H9 (cell line): ENCODE results near the gene SRXN1. TPM values are rescaled to one million over a fixed set of nuclear protein-coding genes. Genes with fewer than 3 reads are reported as not detected.

ENCODE experiments used
- DNase-seq: peaks from one replicate; pipeline ENCODE4 v3.0.0-alpha.2; 2017
- H2AFZ ChIP-seq: one replicate; pipeline ENCODE4 v1.6.1; 2013; ENCODE audit warnings: mild to moderate bottlenecking, low read length, control low read depth, moderate library complexity
- H2AK5ac ChIP-seq: 2 replicates; pipeline ENCODE4 v1.6.1; 2013; ENCODE audit warnings: low read length, control low read depth, mixed read lengths; ENCODE audit not compliant: insufficient read length
- H2BK120ac ChIP-seq: one replicate; pipeline ENCODE4 v1.6.1; 2013; ENCODE audit warnings: low read depth, mild to moderate bottlenecking, low read length, control low read depth, inconsistent platforms; ENCODE audit not compliant: poor library complexity, severe bottlenecking
- H2BK12ac ChIP-seq: 2 replicates; pipeline ENCODE4 v1.6.1; 2013; ENCODE audit warnings: low read length, control low read depth, mixed read lengths, low read depth; ENCODE audit not compliant: insufficient read length
- H2BK15ac ChIP-seq: 2 replicates; pipeline ENCODE4 v1.6.1; 2013; ENCODE audit warnings: low read depth, low read length, control low read depth
- H2BK20ac ChIP-seq: one replicate; pipeline ENCODE4 v1.6.1; 2013; ENCODE audit warnings: low read depth, mild to moderate bottlenecking, low read length, control low read depth, inconsistent platforms; ENCODE audit not compliant: poor library complexity, severe bottlenecking
- H2BK5ac ChIP-seq: 2 replicates; pipeline ENCODE4 v1.6.1; 2013; ENCODE audit warnings: low read length, control low read depth, mixed read lengths; ENCODE audit not compliant: insufficient read length
- H3K14ac ChIP-seq: 2 replicates; pipeline ENCODE4 v1.6.1; 2013; ENCODE audit warnings: low read length, control low read depth; ENCODE audit not compliant: insufficient read depth
- H3K18ac ChIP-seq: 2 replicates; pipeline ENCODE4 v1.6.1; 2013; ENCODE audit warnings: low read depth, mild to moderate bottlenecking, mixed read lengths, low read length, control low read depth; ENCODE audit not compliant: insufficient read length
- H3K23ac ChIP-seq: 2 replicates; pipeline ENCODE4 v1.6.1; 2013; ENCODE audit warnings: low read length, control low read depth, mixed read lengths, low read depth; ENCODE audit not compliant: insufficient read length
- H3K23me2 ChIP-seq: 2 replicates; pipeline ENCODE4 v1.6.1; 2013; ENCODE audit warnings: low read depth, mild to moderate bottlenecking, mixed read lengths, low read length, control low read depth; ENCODE audit not compliant: insufficient read length, poor library complexity, severe bottlenecking
- H3K27ac ChIP-seq: 2 replicates; pipeline ENCODE4 v1.5.1; 2013; ENCODE audit warnings: low read length, control low read depth, mixed read lengths, low read depth; ENCODE audit not compliant: insufficient read length
- H3K27me3 ChIP-seq: 2 replicates; pipeline ENCODE4 v1.6.1; 2013; ENCODE audit warnings: low read length, control low read depth, inconsistent platforms; ENCODE audit not compliant: insufficient read depth
- H3K4ac ChIP-seq: 2 replicates; pipeline ENCODE4 v1.6.1; 2013; ENCODE audit warnings: low read depth, mild to moderate bottlenecking, control low read depth, inconsistent platforms, low read length, moderate library complexity
- H3K4me1 ChIP-seq: 2 replicates; pipeline ENCODE4 v1.6.1; 2013; ENCODE audit warnings: low read length, control low read depth, inconsistent platforms; ENCODE audit not compliant: insufficient read depth
- H3K4me2 ChIP-seq: 2 replicates; pipeline ENCODE4 v1.6.1; 2013; ENCODE audit warnings: low read length, control low read depth, mixed read lengths; ENCODE audit not compliant: insufficient read length, insufficient read depth
- H3K56ac ChIP-seq: 2 replicates; pipeline ENCODE4 v1.6.1; 2013; ENCODE audit warnings: low read depth, mild to moderate bottlenecking, mixed read lengths, low read length, control low read depth; ENCODE audit not compliant: insufficient read length
- H3K79me1 ChIP-seq: 2 replicates; pipeline ENCODE4 v1.6.1; 2013; ENCODE audit warnings: low read depth, mild to moderate bottlenecking, moderate library complexity, low read length, control low read depth, inconsistent platforms; ENCODE audit not compliant: insufficient read depth, poor library complexity, severe bottlenecking
- H3K79me2 ChIP-seq: 2 replicates; pipeline ENCODE4 v1.6.1; 2013; ENCODE audit warnings: low read length, control low read depth, inconsistent platforms; ENCODE audit not compliant: insufficient read depth
- H3K9ac ChIP-seq: 2 replicates; pipeline ENCODE4 v1.6.1; 2013; ENCODE audit warnings: low read length, control low read depth, mixed read lengths; ENCODE audit not compliant: insufficient read length; ENCODE audit errors: extremely low read depth
- H3K9me3 ChIP-seq: one replicate; pipeline ENCODE4 v1.6.1; 2013; ENCODE audit warnings: low read depth, low read length, inconsistent platforms; ENCODE audit not compliant: control insufficient read depth
- H3T11ph ChIP-seq: one replicate; pipeline ENCODE4 v1.6.1; 2013; ENCODE audit warnings: mild to moderate bottlenecking, low read length, control low read depth, inconsistent platforms
- H4K20me1 ChIP-seq: one replicate; pipeline ENCODE4 v1.6.1; 2013; ENCODE audit not compliant: control insufficient read depth, insufficient read length, insufficient read depth
- H4K5ac ChIP-seq: 2 replicates; pipeline ENCODE4 v1.6.1; 2013; ENCODE audit warnings: low read depth, mild to moderate bottlenecking, mixed read lengths, low read length, control low read depth; ENCODE audit not compliant: insufficient read length
- H4K8ac ChIP-seq: replicated peaks from 2 replicates; pipeline ENCODE4 v1.6.1; 2013; ENCODE audit warnings: low read length, control low read depth, mixed read lengths, low read depth; ENCODE audit not compliant: insufficient read length
- H4K91ac ChIP-seq: 2 replicates; pipeline ENCODE4 v1.6.1; 2013; ENCODE audit warnings: low read depth, mild to moderate bottlenecking, moderate library complexity, mixed read lengths, low read length, control low read depth; ENCODE audit not compliant: insufficient read length
- H3K27ac Mint-ChIP-seq, 3 experiments: 2 replicates in 2 of 3; 3 replicates in 1 of 3; pipeline ENCODE4 v1.8.0; 2020 to 2021; ENCODE audit warnings: mixed read lengths in 3 of 3, mild to moderate bottlenecking in 1 of 3, moderate library complexity in 1 of 3
- H3K27me3 Mint-ChIP-seq: 2 replicates; pipeline ENCODE4 v1.8.0; 2021; ENCODE audit warnings: low read depth, mild to moderate bottlenecking, moderate library complexity, mixed read lengths
- H3K36me3 Mint-ChIP-seq, 3 experiments: 2 replicates in 2 of 3; 3 replicates in 1 of 3; pipeline ENCODE4 v1.8.0; 2020 to 2021; ENCODE audit warnings: low read depth in 3 of 3, mixed read lengths in 3 of 3; ENCODE audit not compliant: insufficient read depth in 1 of 3
- H3K4me1 Mint-ChIP-seq, 2 experiments: 2 replicates each; pipeline ENCODE4 v1.8.0; 2020; ENCODE audit warnings: mixed read lengths in 2 of 2
- H3K4me3 Mint-ChIP-seq, 2 experiments: 2 replicates in 1 of 2; 3 replicates in 1 of 2; pipeline ENCODE4 v1.8.0; 2020 to 2021; ENCODE audit warnings: mild to moderate bottlenecking in 2 of 2, mixed read lengths in 2 of 2, moderate library complexity in 1 of 2
- H3K9me3 Mint-ChIP-seq, 2 experiments: 2 replicates in 1 of 2; 3 replicates in 1 of 2; pipeline ENCODE4 v1.8.0; 2020; ENCODE audit warnings: mild to moderate bottlenecking in 2 of 2, mixed read lengths in 2 of 2, moderate library complexity in 1 of 2
- CTCF ChIP-seq: fragments of 200-600 bp; sonication (generic); conservative IDR thresholded peaks from 3 replicates; pipeline ENCODE4 v1.8.0; 2021; ENCODE audit warnings: antibody characterized with exemption, mild to moderate bottlenecking
- WGBS: extraction: QIAGEN DNeasy Blood & Tissue Kit; methylation state at CpG from one replicate; pipeline ENCODE4 v1.1.7; 2013; ENCODE audit warnings: missing lambda C conversion rate, low lambda C conversion rate, mixed read lengths; ENCODE audit not compliant: insufficient read length; ENCODE audit errors: extremely low coverage; 5-methylcytosine and 5-hydroxymethylcytosine counted together
- total RNA-seq: library from RNA; stranded (reverse); gene quantifications from 2 replicates; pipeline ENCODE4 v1.2.1, GENCODE V29; 2021

SRXN1 gene
- total RNA-seq, 1 experiment from 2014 or later: 25.7 TPM

GRCh38 chr20:669573-669972 is 16.6 kb upstream of the SRXN1 start:
- H4K91ac ChIP-seq: no peak overlapping the region
- H3K9me3 ChIP-seq: no peaks in the 10 kb centered on the region
- H4K5ac ChIP-seq: no peak overlapping the region
- no peak overlapping the region for H3K4ac ChIP-seq
- no peak overlapping the region for H2BK15ac ChIP-seq
- no peaks in the 10 kb centered on the region for H3K79me1 ChIP-seq
- H3K27ac ChIP-seq: no peak overlapping the region
- no peak overlapping the region for H3K18ac ChIP-seq
- H3K27me3 ChIP-seq: peaks cover 2% of the 10 kb centered on the region; the same call in 1 of the 2 replicates
- no peak overlapping the region for H3K4me2 ChIP-seq
- no peak overlapping the region for H3T11ph ChIP-seq
- H3K36me3 Mint-ChIP-seq: no peaks in the 10 kb centered on the region; a peak in 1 of 7 replicates
- H3K4me3 Mint-ChIP-seq: no peak overlapping the region
- H3K4me1 Mint-ChIP-seq: peaks cover 31 to 77% of the 10 kb centered on the region in 2 experiments
- no peak overlapping the region for H3K9ac ChIP-seq
- peaks cover 26% of the 10 kb centered on the region for H3K27me3 Mint-ChIP-seq
- no peak overlapping the region for H2AFZ ChIP-seq
- no peak overlapping the region for H2AK5ac ChIP-seq
- H3K9me3 Mint-ChIP-seq: no peaks in the 10 kb centered on the region; a peak in 1 of 5 replicates
- H2BK12ac ChIP-seq: no peak overlapping the region
- no peak overlapping the region for H2BK5ac ChIP-seq
- WGBS: no CpG with 5 or more reads among the region's 7 CpGs
- no peak overlapping the region for H3K23ac ChIP-seq
- no peak overlapping the region for H3K56ac ChIP-seq
- no peaks in the 10 kb centered on the region for H3K79me2 ChIP-seq
- peaks cover 7% of the 10 kb centered on the region for H3K4me1 ChIP-seq
- H3K23me2 ChIP-seq: no peaks in the 10 kb centered on the region
- H2BK20ac ChIP-seq: no peak overlapping the region
- H4K8ac ChIP-seq: no peak overlapping the region
- TF ChIP-seq CTCF: no peak
- no peak overlapping the region for H3K27ac Mint-ChIP-seq
- H4K20me1 ChIP-seq: no peaks in the 10 kb centered on the region
- no peak overlapping the region for H2BK120ac ChIP-seq
- H3K14ac ChIP-seq: no peak overlapping the region
- no peak for DNase-seq
